Measurements from ENCODE around the gene UBTD2. TPM values are rescaled to one million over a fixed set of nuclear protein-coding genes. Genes with fewer than 3 reads are reported as not detected.

UBTD2 gene
- total RNA-seq, 4 donors from 2014 or later, result 17.3 to 26.6 (median 20.2) TPM

GRCh38 chr5:172302047-172302710, 18.6 kb upstream of the UBTD2 start:
- TF ChIP-seq POLR2A (IDR thresholded peaks at IDR 0.05) (no peak), POLR2AphosphoS5 (IDR thresholded peaks at IDR 0.05) (no peak), EP300 (IDR thresholded peaks at IDR 0.05) (no peak), CTCF (IDR thresholded peaks at IDR 0.05) (no peak)
- 46 to 48% methylated on average over 3 of the region's 9 CpGs for WGBS, 2 donors (ENCODE audit: low coverage in 1 of 2)
- Histone ChIP-seq H3K27me3 (no peaks in the 10 kb centered on the region), H3K27ac (no peak overlapping the region), H3K4me3 (no peak overlapping the region), H3K36me3 (no peaks in the 10 kb centered on the region), H3K9me3 (peaks cover 0 to 10% (median 0%) of the 10 kb centered on the region in 3 donors), H3K4me1 (no peaks in the 10 kb centered on the region)
- no peak for ATAC-seq

- H3K4me3 ChIP-seq, result no peak overlapping the region
- no peak for ATAC-seq
- no peaks in the 10 kb centered on the region for H3K36me3 ChIP-seq
- H3K27me3 ChIP-seq, result no peaks in the 10 kb centered on the region
- WGBS, 2 donors (ENCODE audit: low coverage in 1 of 2), result 89 to 100% methylated on average over 1 to 2 of the region's 2 CpGs
- no peaks in the 10 kb centered on the region for H3K9me3 ChIP-seq
- TF ChIP-seq POLR2AphosphoS5 (IDR thresholded peaks at IDR 0.05) (no peak), EP300 (IDR thresholded peaks at IDR 0.05) (no peak), POLR2A (IDR thresholded peaks at IDR 0.05) (no peak), CTCF (IDR thresholded peaks at IDR 0.05) (no peak)
- no peaks in the 10 kb centered on the region for H3K4me1 ChIP-seq
- no peak overlapping the region for H3K27ac ChIP-seq
These were observed 16.4 kb upstream of the UBTD2 start for GRCh38 chr5:172299916-172300439.

GRCh38 chr5:172294831-172295230, 11.3 kb upstream of the UBTD2 start:
- Histone ChIP-seq H3K27me3 (no peaks in the 10 kb centered on the region), H3K9me3 (no peaks in the 10 kb centered on the region), H3K27ac (no peak overlapping the region), H3K36me3 (no peaks in the 10 kb centered on the region), H3K4me3 (no peak overlapping the region), H3K4me1 (peaks cover 0 to 11% (median 4%) of the 10 kb centered on the region in 3 donors)
- TF ChIP-seq POLR2AphosphoS5 (IDR thresholded peaks at IDR 0.05) (no peak), POLR2A (IDR thresholded peaks at IDR 0.05) (no peak), EP300 (IDR thresholded peaks at IDR 0.05) (no peak), CTCF (IDR thresholded peaks at IDR 0.05) (no peak)
- no peak for ATAC-seq

- Histone ChIP-seq H3K4me1 (peaks cover 0 to 11% (median 4%) of the 10 kb centered on the region in 3 donors), H3K27ac (no peak overlapping the region), H3K4me3 (no peak overlapping the region), H3K36me3 (no peaks in the 10 kb centered on the region), H3K9me3 (no peaks in the 10 kb centered on the region), H3K27me3 (no peaks in the 10 kb centered on the region)
- 94 to 100% methylated on average over 1 to 2 of the region's 2 CpGs for WGBS, 2 donors (ENCODE audit: low coverage in 1 of 2)
- TF ChIP-seq EP300 (IDR thresholded peaks at IDR 0.05), result no peak
- no peak for TF ChIP-seq CTCF (IDR thresholded peaks at IDR 0.05)
- TF ChIP-seq POLR2AphosphoS5 (IDR thresholded peaks at IDR 0.05), result no peak
- TF ChIP-seq POLR2A (IDR thresholded peaks at IDR 0.05), result no peak
- no peak for ATAC-seq
These were observed 10.3 kb upstream of the UBTD2 start for GRCh38 chr5:172293745-172294342.
